NCI-H2227 (cell line): Measurements from ENCODE around the gene SLC6A13.
"Not testable (repeated sequence)": the region's sequence is repeated elsewhere in the genome, so short reads cannot be mapped to it uniquely, and the experiment has no call there.

Experiments used
- DNase-seq: peaks from one replicate; lab custom pipeline; 2025; ENCODE audit not compliant: unreplicated experiment; lab: John Stamatoyannopoulos, UW

SLC6A13 gene

DNA sequence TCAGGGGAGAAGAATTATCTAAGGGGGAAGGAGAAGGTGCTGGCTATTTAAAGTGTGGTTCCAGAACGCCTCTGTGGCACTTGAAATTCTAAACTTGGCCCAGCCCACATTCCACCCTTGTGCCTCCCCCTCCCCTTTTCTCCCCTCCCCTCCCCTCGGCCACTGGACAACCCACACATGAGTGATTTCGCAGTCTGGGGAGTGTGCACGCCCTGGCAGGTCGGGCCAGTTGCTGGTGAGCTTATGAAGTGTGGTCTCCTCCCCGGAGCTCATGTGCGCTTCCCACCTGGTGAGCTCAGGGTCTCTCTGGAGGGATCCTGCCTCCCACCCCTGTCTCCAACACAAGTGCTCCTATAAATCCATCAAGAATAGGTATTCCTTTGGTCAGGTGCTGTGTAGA, at the start of gene SLC6A13:
Gene SLC6A13, minus strand, starts transcription at position 20 of the 400 bp plus-strand sequence. CDS start 2,784 bp downstream, outside the sequence.
- DNase-seq: no peak

DNA sequence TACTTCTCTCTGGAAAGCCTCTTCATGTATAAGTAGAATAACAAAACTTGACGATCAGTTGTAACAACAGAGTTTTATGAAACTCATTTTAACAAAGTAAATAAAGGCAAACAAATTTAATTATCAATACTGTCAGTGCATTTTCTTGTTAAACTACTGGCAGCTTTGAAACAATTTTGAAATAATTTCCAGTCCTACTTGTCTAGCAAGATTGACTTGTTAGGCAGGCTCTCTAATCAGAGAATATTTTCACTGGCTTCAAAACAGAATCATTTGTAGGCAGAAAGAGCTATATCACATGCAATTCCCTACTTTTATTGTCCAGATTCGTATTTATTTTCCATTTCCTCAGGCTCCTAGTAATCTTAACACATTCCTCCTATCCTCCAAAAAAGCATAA, 45.9 kb upstream of the SLC6A13 start:
- no peak for DNase-seq

DNA sequence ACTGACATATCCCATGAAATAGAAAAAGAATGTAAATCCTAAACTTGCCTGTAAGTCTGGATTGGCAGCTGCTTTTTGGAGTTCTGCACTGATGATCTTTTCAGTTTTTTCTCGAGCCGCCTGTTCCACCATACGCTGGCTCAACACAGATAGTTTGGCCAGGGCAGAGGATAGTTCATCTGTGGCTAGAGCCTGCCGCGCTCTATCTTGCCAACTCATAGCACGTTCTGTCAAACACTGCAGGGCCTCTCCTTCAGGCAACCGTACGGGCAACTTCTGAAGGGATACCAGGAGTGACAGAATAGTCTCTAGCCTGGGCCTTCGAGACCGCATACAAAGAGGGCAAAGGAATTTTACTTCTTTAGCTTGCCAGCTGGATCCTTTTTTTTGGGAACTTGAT, 44.8 kb upstream of the SLC6A13 start:
- DNase-seq: no peak

DNA sequence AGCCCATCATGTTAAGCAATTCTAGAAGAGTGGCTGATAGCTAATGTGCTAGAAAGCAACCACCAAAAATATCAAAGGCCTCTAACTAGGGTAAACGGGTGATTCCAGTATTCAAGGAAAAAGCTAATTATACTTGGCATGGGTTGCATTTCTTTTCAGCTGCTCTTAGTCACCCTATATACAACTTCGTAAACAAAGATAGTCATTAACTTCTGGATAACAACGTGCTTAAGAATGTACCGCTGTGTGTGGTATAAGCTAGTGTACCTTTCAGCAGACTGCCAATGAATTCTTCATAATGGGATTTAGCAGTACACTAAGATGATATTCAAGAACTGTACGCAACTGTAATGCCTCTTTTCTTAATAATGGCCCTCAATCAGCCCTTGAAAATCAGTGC, 42.2 kb upstream of the SLC6A13 start:
- no peak for DNase-seq

DNA sequence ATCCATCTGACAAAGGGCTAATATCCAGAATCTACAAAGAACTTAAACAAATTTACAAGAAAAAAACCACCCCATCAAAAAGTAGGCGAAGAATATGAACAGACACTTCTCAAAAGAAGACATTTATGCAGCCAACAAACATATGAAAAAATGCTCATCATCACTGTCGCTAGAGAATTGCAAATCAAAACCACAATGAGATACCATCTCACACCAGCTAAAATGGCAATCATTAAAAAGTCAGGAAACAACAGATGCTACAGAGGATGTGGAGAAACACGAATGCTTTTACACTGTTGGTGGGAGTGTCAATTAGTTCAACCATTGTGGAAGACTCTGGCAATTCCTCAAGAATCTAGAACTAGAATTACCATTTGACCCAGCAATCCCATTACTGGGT, 40.1 kb upstream of the SLC6A13 start:
- DNase-seq: not testable (repeated sequence)

DNA sequence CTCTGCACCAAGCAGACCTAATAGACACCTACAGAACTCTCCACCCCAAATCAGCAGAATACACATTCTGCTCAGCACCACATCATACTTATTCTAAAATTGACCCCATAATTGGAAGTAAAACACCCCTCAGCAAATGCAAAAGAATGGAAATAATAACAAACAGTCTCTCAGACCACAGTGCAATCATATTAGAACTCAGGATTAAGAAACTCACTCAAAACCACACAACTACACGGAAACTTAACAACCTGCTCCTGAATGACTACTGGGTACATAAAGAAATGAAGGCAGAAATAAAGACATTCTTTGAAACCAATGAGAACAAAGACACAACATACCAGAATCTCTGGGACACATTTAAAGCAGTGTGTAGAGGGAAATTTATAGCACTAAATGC, 37.5 kb upstream of the SLC6A13 start:
- not testable (repeated sequence) for DNase-seq

DNA sequence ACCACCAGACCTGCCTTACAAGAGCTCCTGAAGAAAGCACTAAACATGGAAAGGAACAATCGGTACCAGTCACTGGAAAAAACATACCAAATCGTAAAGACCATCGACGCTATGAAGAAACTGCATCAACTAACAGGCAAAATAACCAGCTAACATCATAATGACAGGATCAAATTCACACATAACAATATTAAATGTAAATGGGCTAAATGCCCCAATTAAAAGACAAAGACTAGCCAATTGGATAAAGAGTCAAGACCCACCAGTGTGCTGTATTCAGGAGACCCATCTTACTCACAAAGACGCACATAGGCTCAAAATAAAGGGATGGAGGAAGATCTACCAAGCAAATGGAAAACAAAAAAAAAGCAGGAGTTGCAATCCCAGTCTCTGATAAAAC, 36.9 kb upstream of the SLC6A13 start:
- DNase-seq: not testable (repeated sequence)

DNA sequence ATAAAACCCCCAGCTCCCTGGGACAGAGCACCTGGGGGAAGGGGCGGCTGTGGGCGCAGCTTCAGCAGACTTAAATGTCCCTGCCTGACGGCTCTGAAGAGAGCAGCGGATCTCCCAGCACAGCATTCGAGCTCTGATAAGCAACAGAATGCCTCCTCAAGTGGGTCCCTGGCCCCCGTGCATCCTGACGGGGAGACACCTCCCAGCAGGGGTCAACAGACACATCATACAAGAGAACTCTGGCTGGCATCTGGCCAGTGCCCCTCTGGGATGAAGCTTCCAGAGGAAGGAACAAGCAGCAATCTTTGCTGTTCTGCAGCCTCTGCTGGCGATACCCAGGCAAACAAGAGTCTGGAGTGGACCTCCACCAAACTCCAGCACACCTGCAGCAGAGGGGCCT, 35.4 kb upstream of the SLC6A13 start:
- not testable (repeated sequence) for DNase-seq

DNA sequence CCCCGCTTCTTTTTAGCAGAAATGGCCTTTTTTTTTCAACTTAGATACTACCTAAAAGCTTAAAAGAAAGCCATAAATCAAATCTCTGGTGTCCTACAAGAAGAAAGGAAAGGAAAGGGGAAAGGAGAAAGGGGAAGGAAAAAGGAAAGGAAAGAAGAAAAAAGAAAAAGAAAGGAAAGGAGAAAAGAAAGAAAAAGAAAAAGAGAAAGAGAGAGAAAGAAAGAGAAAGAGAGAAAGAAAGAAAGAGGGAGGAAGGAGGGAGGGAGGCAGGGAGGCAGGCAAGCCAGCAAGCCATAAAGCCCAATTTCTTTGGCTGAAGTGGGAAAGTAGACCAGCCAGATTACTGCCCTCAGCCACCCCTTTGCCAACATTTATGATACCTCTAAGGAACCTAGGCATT, 32.5 kb upstream of the SLC6A13 start:
- no peak for DNase-seq

DNA sequence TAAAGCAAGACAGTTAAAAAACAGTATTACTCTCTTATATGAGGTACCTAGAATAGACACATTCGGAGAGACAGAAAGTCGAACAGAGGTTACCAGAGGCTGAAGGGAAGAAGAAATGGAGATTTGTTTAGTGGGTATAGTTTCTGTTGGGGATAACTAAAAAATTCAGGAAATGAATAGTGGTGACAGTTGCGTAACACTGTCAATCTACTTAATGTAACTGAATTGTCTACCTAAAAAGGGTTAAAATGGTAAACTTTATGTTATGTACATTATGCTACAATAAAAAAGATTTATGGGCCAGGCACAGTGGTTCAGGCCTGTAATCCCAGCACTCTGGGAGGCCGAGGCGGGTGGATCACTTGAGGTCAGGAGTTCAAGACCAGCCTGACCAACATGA, 30.6 kb upstream of the SLC6A13 start:
- DNase-seq: no peak

DNA sequence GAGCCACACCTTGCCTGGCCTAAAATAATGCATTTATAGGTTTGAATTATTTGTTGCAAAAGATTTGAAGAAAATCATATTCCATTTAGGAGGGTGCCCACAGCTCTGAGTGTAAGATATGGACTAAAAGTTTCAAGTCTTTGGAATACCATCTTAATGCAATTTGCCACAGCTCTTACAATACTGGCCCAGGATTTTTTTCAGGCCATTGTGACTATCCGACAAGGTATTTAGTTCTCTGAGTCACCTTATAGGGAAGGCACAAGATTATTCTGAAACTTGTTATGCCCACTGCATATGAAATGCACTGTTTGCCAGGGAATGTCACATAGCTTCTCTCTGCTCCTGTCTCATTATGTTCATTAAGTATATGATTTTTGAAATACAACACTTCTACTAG, 29.6 kb upstream of the SLC6A13 start:
- DNase-seq: no peak

DNA sequence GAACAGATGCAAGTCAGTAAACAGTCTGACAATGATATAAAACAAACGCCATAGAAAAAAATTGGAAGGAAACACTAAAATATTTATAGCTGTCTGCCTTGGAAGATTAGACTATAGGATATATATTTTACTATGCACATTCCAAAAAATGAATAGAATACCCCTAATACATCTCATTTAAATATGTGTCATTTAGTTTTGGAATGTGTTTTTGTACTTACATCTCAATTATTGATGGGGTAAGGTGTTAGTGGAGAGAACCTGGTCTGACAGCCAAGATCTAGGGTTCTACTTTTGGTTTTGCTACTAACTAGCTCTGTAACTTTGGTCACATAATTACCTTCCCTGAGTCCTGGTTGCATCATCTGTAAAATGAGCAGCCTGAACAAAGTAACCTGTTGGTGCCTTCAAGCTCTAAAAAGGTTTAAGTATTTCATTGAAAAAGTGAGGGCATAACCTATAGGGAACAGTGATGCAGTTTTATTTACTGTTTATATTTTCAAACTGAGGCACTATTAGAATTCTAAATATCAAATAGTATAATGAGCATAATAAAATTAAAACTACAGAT, 28.6 kb upstream of the SLC6A13 start:
- DNase-seq: no peak

DNA sequence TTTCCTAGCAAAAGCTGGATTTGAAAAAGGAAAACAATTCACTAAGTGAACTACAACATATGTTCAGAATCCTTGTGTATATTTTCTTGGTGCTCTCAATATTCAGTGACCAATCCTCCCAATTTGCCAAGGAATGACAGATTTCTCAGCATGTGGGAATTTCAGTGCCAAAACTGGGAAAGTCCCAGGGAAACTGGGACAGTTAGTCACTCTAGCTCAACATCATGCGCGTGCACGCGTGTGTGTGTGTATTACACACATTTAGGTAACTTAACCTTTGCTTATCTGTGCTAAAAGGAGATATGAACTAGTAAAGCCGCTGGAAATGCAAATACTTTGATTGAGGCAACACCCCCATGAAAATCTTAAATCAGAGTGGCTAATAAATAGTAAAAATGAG, 26.1 kb upstream of the SLC6A13 start:
- no peak for DNase-seq

DNA sequence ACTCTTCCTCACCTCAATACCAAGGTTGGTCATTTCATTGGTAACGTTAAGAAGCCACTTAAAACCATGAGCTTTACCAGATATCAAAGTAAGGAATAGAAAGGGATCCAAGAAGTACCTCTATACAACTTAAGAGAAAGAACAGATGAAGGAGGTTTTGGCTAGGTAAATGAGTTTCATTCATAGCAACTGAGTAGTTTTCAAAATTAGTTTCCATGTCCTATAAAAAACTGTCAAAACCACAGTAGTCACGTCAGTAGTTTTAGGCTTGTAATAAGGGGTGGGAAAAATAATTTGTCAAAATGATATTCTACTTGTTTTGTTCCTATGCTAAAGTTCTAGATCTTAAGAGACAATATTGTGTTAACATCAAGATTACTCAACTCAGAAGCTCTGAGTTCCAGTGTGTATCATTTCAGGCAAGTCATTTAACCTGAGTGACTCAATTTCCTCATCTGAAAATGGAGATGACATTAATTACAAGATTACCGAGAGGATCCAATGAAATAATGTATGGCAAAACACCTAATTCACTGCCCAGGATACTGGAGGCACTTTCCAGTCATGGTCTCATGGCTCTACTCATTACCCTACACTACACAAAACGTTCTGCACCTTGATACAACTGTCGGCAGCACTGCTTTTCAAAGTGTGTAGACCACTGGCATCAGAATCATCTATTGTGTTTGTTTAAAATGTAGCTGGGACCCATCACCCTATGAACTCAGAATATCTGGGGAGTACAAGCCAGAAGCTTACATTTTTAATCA, 24.1 kb upstream of the SLC6A13 start:
- no peak for DNase-seq

DNA sequence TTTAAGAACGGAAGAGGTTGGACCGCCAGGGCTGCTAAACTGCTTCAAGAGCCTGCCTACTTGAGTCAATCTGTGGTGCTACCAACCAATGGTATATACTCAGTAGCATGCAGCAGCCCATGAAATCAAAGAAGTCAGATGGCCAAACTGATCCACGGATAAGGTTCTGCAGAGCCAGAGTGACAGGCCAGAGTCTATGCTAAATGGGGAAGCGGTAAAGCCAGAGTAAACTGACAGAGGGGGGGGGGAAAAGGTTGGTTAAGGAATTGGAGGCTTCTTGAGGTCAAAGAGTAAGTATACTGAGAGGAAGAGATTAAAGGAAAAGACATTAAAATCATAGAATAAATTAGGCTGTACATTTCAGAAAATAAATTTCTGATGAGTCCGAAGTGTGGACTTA, 15.4 kb upstream of the SLC6A13 start:
- DNase-seq: no peak

DNA sequence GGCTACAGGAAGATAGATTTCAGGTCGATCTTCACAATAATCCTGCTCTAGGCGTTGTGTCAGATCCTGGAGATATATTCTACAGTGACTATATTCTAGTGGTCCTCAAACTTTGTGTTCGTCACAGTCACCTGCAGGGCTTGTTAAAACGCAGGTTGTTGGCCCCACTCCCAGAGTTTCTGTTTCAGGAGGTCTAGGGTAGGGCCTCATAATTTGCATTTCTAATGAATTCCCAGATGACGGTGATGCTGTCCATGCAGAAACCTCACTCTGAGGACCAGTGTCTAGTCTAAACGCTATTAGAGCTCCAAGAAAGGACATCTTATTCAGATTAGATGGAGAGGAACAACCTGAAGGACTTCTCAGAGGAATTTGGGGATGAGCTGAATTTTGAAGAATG, 13.2 kb upstream of the SLC6A13 start:
- no peak for DNase-seq

DNA sequence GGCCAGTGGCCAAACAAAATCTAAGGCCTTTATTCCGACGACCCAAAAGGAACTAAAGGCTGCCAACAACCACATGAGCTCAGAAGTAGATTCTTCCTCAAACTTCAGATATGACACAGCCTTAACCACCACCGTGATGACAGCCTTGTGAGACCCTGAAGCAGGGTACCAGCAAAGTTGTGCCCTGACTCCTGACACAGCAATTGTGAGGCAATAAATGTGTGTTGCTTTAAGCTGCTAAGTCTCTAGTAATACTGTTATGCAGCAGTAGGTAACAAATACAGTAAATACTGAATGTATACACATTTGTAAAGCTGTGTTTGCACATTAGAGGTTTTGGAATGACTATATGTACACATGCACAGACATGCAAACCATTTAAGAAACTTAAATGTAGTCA, 10.7 kb upstream of the SLC6A13 start:
- DNase-seq: no peak

DNA sequence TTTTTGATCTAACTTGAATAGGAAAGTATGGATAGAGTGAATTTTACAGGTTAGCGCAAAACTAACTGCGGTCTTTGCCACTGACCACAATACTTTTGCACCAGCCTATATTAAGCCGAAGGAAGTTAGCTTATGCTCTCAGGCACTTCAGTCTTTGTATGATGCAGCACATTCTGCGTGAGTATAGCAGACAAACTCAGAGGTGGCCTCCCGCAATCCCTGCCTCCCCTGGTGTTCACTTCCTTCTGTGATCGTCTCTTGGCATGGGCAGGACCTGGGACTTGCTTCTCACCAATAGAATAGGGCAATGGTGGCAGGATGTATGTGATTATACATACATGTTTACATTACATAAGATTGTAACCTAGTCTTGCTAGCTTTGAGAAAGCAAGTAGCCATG, 10.3 kb upstream of the SLC6A13 start:
- no peak for DNase-seq

DNA sequence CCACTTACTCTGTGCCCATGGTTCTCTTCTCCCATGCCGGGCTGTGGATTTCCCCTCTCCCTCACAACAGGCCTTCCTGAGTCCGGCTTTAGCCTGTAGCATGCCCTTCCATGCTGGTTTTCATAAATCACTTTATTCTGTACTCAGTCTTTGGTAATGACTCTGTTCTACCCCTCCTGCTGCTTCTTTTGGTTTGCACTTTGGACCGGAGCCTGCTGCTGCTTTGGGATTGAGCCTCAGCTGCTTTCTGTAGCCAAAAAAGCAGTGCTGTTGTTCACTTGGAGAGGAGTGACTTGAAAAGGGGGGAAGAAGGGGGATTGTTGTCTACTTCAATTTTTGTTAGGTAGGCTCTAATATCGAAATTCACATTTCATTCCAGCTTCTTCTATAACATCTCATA, 8.5 kb upstream of the SLC6A13 start:
- DNase-seq: no peak

DNA sequence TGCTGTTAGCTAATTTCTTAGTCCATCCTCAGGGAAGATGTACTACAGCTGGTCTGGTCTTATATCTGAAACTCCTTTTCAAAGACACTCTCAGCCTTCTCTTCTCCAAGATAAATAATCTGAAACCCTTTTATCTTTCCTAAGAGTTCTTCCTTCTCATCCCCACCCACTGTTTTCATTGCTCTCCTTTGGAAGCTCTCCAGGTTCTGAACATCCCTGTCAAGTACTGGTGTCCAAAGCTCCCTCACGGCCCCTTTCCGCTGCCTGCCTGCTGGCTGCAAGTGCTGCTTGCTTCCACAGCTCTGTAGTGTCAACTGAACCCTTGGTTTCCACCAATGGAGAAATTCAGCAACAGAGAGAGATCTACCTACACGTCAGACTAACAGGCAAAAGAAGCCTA, 6.6 kb upstream of the SLC6A13 start:
- DNase-seq: peak; percentile 0

DNA sequence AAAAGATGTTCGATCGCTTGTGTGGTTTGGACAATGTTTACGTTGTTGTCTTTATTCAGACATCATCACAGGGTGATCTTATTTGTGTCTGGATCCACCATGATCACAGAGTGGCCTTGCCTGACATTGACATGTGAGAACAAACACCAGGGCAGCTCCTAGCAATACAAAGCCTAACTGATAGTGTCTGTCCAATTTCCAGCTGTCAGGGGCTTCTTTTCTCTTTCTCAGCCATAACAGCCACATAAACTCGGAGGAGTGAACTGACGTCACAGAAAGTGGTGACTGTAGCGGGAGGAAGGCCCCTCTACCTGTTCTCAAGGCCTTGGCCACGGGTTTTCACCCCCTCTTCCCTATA, 5.8 kb upstream of the SLC6A13 start:
- DNase-seq: peak; percentile 0

DNA sequence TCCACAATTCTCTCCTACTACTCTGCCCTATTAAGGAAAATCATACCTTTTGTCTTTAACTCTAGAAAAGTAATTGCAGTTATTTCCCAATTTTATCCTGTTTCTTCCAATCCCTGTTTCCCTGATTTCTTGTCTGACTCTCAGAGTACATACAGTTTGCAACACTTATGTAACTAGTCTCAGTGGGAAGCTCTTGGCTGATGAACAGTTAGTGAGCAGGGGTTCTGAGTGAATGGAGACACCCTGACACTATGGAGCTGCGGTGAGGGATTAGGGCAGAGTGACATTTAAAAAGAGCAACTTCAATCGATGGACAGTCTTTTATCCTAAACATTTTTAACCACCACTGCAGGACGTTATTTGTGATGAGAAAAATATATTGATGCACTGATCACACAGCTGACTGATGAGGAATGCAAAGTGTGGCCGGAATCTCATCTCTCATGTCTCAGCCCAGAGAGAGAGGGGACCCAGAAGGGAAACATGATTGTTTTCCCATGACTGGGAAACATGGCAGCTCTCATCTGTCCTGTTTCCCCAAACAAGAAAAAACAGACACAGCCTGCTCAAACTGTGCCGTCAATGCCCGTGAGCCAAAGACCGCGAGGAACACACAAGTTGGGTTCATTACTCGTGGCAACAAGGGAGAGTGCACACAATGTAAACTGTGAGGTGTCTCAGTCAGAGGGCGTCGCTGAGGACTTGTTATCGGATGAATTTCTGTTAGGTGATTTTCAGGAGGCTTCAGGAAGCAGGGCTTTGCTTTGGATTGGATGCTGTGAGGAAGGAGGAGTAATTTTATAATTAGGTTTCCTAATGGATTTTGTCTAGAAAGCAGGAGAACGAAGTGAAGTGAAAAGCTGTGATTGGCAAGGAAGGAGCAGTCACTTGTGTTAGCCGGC, 5.2 kb upstream of the SLC6A13 start:
- DNase-seq: peak; percentile 0
